MM.1S (cell line): ENCODE results near the gene KLHL3.

Experiments used
- CTCF ChIP-seq: fragments of 300-600 bp; sonication (generic); IDR thresholded peaks from 2 replicates; pipeline ENCODE4 v1.5.1; 2016; ENCODE audit warnings: antibody characterized with exemption, low read length, mixed read lengths
- EZH2 ChIP-seq: fragments of 300-600 bp; sonication (generic); optimal IDR thresholded peaks from 2 replicates; pipeline ENCODE3; 2017; ENCODE audit warnings: low read depth, mild to moderate bottlenecking, antibody characterized with exemption, low read length, mixed read lengths
- EZH2phosphoT487 ChIP-seq: fragments of 300-600 bp; sonication (generic); IDR thresholded peaks from 2 replicates; pipeline ENCODE4 v1.6.1; 2018; ENCODE audit warnings: antibody characterized with exemption, low read length

- TF ChIP-seq EZH2 (no peak), CTCF (no peak), EZH2phosphoT487 (no peak)
These were observed 63.0 kb downstream of the KLHL3 start for GRCh38 chr5:137672881-137673280.
